ENCODE results near the gene LRRC18. TPM values are rescaled to one million over a fixed set of nuclear protein-coding genes. Genes with fewer than 3 reads are reported as not detected.

Gene LRRC18
- total and polyA plus RNA-seq, 2 donors (not counting 1 experiment from before 2014, with no cell fraction given): not detected

DNA sequence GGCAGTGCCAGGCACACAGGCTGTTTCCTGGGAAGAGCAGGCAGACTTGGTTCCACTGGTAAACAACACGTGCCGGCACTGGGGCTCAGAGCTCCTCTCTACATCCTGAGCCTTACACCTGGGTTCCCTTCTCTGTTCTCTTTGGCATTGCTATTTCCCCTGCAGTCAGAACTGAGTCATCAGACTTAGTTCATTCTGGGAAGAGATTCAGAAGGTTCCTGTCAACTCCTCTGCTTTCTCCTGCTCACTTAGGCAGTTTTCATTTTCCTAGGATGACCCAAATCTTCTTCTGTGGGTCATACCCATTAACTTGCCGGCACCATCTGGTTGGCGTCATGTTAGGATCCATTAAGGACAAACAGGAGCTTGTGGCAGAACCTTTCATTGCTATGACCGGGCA lies 33.4 kb upstream of the LRRC18 start:
- no peaks in the 10 kb centered on the region for H3K27me3 Mint-ChIP-seq
- no peak for ATAC-seq (ENCODE audit: low read depth)
- no peaks in the 10 kb centered on the region for H3K4me1 ChIP-seq (ENCODE audit: control insufficient read depth in 2 of 2, insufficient read depth in 2 of 2, low read length in 2 of 2)
- no peak overlapping the region for H3K27ac ChIP-seq (ENCODE audit: low read length in 2 of 2)
- peaks cover 7% of the 10 kb centered on the region for H4K20me1 ChIP-seq (ENCODE audit: control insufficient read depth, insufficient read depth, low read length, poor library complexity, severe bottlenecking)
- WGBS (ENCODE audit: insufficient coverage): 100% methylated on average over 5 of the region's 5 CpGs
- no peaks in the 10 kb centered on the region for H3K4me1 Mint-ChIP-seq
- TF ChIP-seq, protein P1, sequence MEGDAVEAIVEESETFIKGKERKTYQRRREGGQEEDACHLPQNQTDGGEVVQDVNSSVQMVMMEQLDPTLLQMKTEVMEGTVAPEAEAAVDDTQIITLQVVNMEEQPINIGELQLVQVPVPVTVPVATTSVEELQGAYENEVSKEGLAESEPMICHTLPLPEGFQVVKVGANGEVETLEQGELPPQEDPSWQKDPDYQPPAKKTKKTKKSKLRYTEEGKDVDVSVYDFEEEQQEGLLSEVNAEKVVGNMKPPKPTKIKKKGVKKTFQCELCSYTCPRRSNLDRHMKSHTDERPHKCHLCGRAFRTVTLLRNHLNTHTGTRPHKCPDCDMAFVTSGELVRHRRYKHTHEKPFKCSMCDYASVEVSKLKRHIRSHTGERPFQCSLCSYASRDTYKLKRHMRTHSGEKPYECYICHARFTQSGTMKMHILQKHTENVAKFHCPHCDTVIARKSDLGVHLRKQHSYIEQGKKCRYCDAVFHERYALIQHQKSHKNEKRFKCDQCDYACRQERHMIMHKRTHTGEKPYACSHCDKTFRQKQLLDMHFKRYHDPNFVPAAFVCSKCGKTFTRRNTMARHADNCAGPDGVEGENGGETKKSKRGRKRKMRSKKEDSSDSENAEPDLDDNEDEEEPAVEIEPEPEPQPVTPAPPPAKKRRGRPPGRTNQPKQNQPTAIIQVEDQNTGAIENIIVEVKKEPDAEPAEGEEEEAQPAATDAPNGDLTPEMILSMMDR (IDR thresholded peaks at IDR 0.05): no peak
- TF ChIP-seq EZH2 (IDR thresholded peaks at IDR 0.05; ENCODE audit: borderline replicate concordance, insufficient read depth, low read depth, low read length, poor library complexity, severe bottlenecking): no peak
- no peak overlapping the region for H3K9ac ChIP-seq (ENCODE audit: low read length)
- no peak overlapping the region for H3K27ac Mint-ChIP-seq
- no peaks in the 10 kb centered on the region for H3K9me3 Mint-ChIP-seq (ENCODE audit: insufficient read depth)
- no peaks in the 10 kb centered on the region for H3K9me3 ChIP-seq (ENCODE audit: control extremely low read depth in 1 of 3, control insufficient read depth in 2 of 3, insufficient read depth in 1 of 3, low read length in 2 of 3)
- H3K4me3 ChIP-seq (ENCODE audit: control extremely low read depth in 1 of 5, extremely low read depth in 1 of 5, insufficient read depth in 1 of 5, low read depth in 2 of 5, low read length in 4 of 5): no peak overlapping the region
- no peaks in the 10 kb centered on the region for H3K27me3 ChIP-seq (replicated peaks in 1 of 4; ENCODE audit: control extremely low read depth in 1 of 4, control insufficient read depth in 3 of 4, insufficient read depth in 4 of 4, low read length in 3 of 4)
- no peak for DNase-seq
- H3K4me3 Mint-ChIP-seq: no peak overlapping the region
- ChIA-PET POLR2A (no interaction called here), CTCF (no interaction called here)
- no peak overlapping the region for H2AFZ ChIP-seq (ENCODE audit: insufficient read depth, low read depth, low read length, poor library complexity, severe bottlenecking)
- intact Hi-C loops (cut with micrococcal nuclease): no loop called here
- H3K4me2 ChIP-seq (replicated peaks; ENCODE audit: low read depth, low read length, poor library complexity, severe bottlenecking): no peak overlapping the region
- H3K79me2 ChIP-seq (ENCODE audit: control insufficient read depth, insufficient read depth, low read length): no peaks in the 10 kb centered on the region
- H3K36me3 ChIP-seq (replicated peaks in 1 of 2; ENCODE audit: control extremely low read depth in 1 of 2, control insufficient read depth in 1 of 2, extremely low read depth in 1 of 2, insufficient read depth in 2 of 2, low read length in 1 of 2): peaks cover 3 to 98% of the 10 kb centered on the region in 2 experiments

DNA sequence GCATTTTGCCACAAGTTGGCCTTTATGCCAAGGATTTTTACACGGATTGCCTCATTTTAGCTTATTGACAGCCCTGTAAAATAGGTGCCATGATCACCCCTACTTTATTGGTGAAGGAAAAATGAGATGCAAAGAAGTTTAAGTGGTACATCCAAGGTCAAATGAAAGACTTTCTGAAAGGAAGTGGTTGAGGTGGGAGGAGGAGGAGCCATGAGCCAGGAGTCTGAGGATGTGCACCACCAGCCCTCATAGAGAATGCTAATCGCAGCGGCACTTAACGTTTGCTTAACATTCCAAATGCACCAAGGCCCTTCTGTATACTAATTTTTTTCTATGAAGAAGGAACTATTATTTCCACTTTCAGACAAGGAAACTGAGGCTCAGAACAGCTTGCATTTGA lies 31.0 kb upstream of the LRRC18 start:
- no peak overlapping the region for H3K4me3 ChIP-seq (ENCODE audit: control extremely low read depth in 1 of 5, extremely low read depth in 1 of 5, insufficient read depth in 1 of 5, low read depth in 2 of 5, low read length in 4 of 5)
- H3K36me3 ChIP-seq (replicated peaks in 1 of 2; ENCODE audit: control extremely low read depth in 1 of 2, control insufficient read depth in 1 of 2, extremely low read depth in 1 of 2, insufficient read depth in 2 of 2, low read length in 1 of 2): peaks cover 7 to 96% of the 10 kb centered on the region in 2 experiments
- Mint-ChIP-seq H3K27ac (no peak overlapping the region), H3K4me3 (no peak overlapping the region), H3K27me3 (no peaks in the 10 kb centered on the region), H3K4me1 (no peaks in the 10 kb centered on the region), H3K9me3 (ENCODE audit: insufficient read depth) (no peaks in the 10 kb centered on the region)
- no peak overlapping the region for H3K4me2 ChIP-seq (replicated peaks; ENCODE audit: low read depth, low read length, poor library complexity, severe bottlenecking)
- ATAC-seq (ENCODE audit: low read depth) (no peak), DNase-seq (no peak)
- H3K9me3 ChIP-seq (ENCODE audit: control extremely low read depth in 1 of 3, control insufficient read depth in 2 of 3, insufficient read depth in 1 of 3, low read length in 2 of 3): no peaks in the 10 kb centered on the region
- ChIA-PET CTCF (no interaction called here), POLR2A (no interaction called here)
- no peaks in the 10 kb centered on the region for H3K27me3 ChIP-seq (replicated peaks in 1 of 4; ENCODE audit: control extremely low read depth in 1 of 4, control insufficient read depth in 3 of 4, insufficient read depth in 4 of 4, low read length in 3 of 4)
- peaks cover 24% of the 10 kb centered on the region for H4K20me1 ChIP-seq (ENCODE audit: control insufficient read depth, insufficient read depth, low read length, poor library complexity, severe bottlenecking)
- no peaks in the 10 kb centered on the region for H3K79me2 ChIP-seq (ENCODE audit: control insufficient read depth, insufficient read depth, low read length)
- 100% methylated on average over 1 of the region's 4 CpGs for WGBS (ENCODE audit: insufficient coverage)
- intact Hi-C loops (cut with micrococcal nuclease): no loop called here
- TF ChIP-seq EZH2 (IDR thresholded peaks at IDR 0.05; ENCODE audit: borderline replicate concordance, insufficient read depth, low read depth, low read length, poor library complexity, severe bottlenecking): no peak
- TF ChIP-seq, protein P1 (IDR thresholded peaks at IDR 0.05): no peak
- no peak overlapping the region for H3K9ac ChIP-seq (ENCODE audit: low read length)
- no peaks in the 10 kb centered on the region for H3K4me1 ChIP-seq (ENCODE audit: control insufficient read depth in 2 of 2, insufficient read depth in 2 of 2, low read length in 2 of 2)
- no peak overlapping the region for H3K27ac ChIP-seq (ENCODE audit: low read length in 2 of 2)
- H2AFZ ChIP-seq (ENCODE audit: insufficient read depth, low read depth, low read length, poor library complexity, severe bottlenecking): no peak overlapping the region
